HepG2 (cell line): ENCODE data around the gene SLC15A3. TPM values are rescaled to one million over a fixed set of nuclear protein-coding genes. Genes with fewer than 3 reads are reported as not detected.

Experiments used
- CEBPB ChIP-seq: IDR thresholded peaks from 2 replicates; pipeline ENCODE4 v1.6.1; 2011; ENCODE audit warnings: low read depth, low read length, improper control_type of control experiment, borderline replicate concordance
- CHD2 ChIP-seq: IDR thresholded peaks from 2 replicates; pipeline ENCODE4 v1.6.1; 2011; ENCODE audit warnings: low read depth, low read length, improper control_type of control experiment
- EHMT2 ChIP-seq: fragments of 200-600 bp; sonication (generic); IDR thresholded peaks from 2 replicates; pipeline ENCODE4 v1.7.0; 2017; ENCODE audit warnings: antibody characterized with exemption, low read depth, low read length, borderline replicate concordance
- EZH2 ChIP-seq: conservative IDR thresholded peaks from 2 replicates; pipeline ENCODE4 v1.6.1; 2012; ENCODE audit warnings: mild to moderate bottlenecking, low read depth, low read length, moderate library complexity
- HES4 ChIP-seq: sonication (generic); formaldehyde crosslinking; IDR thresholded peaks from 2 replicates; pipeline ENCODE4 v1.9.0; 2021; ENCODE audit warnings: mild to moderate bottlenecking, missing genetic modification reagents, borderline replicate concordance
- HMGXB3 ChIP-seq: sonication (generic); formaldehyde crosslinking; IDR thresholded peaks from 2 replicates; pipeline ENCODE4 v1.4.0; 2020; ENCODE audit warnings: missing genetic modification reagents, borderline replicate concordance
- HNF4G ChIP-seq, 2 experiments: sonication (generic) in 1 of 2; formaldehyde crosslinking in 1 of 2; IDR thresholded peaks; 2 replicates each; pipeline versions ENCODE4 v1.4.0 to v1.6.1; 2011 to 2020; ENCODE audit warnings: borderline replicate concordance in 2 of 2, low read depth in 2 of 2, mild to moderate bottlenecking in 2 of 2, low read length in 1 of 2, missing genetic modification reagents in 1 of 2, moderate library complexity in 1 of 2
- HNRNPH1 ChIP-seq: fragments of 200-400 bp; formaldehyde crosslinking; optimal IDR thresholded peaks from 2 replicates; pipeline ENCODE3; 2017; ENCODE audit warnings: mild to moderate bottlenecking, low read depth, low read length
- HOXA3 ChIP-seq: sonication (generic); formaldehyde crosslinking; IDR thresholded peaks from 2 replicates; pipeline ENCODE4 v1.5.0; 2020; ENCODE audit warnings: missing genetic modification reagents
- ISX ChIP-seq: sonication (generic); formaldehyde crosslinking; conservative IDR thresholded peaks from 2 replicates; pipeline ENCODE4 v1.5.0; 2020; ENCODE audit warnings: missing genetic modification reagents
- MIER2 ChIP-seq: IDR thresholded peaks from 2 replicates; pipeline ENCODE4 v1.6.1; 2016; ENCODE audit warnings: missing biosample characterization, missing genetic modification reagents
- NFIC ChIP-seq: IDR thresholded peaks from 2 replicates; pipeline ENCODE4 v1.6.1; 2012; ENCODE audit warnings: mild to moderate bottlenecking, low read length, inconsistent platforms
- PLRG1 ChIP-seq: fragments of 450-650 bp; conservative IDR thresholded peaks from 2 replicates; pipeline ENCODE4 v1.6.1; 2016
- POLR2G ChIP-seq: fragments of 200-400 bp; formaldehyde crosslinking; IDR thresholded peaks from 2 replicates; pipeline ENCODE4 v1.6.1; 2018; ENCODE audit warnings: mild to moderate bottlenecking, low read depth, low read length, moderate library complexity
- REL ChIP-seq: sonication (generic); formaldehyde crosslinking; conservative IDR thresholded peaks from 2 replicates; pipeline ENCODE4 v1.8.0; 2022; ENCODE audit warnings: mild to moderate bottlenecking, missing genetic modification reagents, moderate library complexity
- REPIN1 ChIP-seq: sonication (generic); formaldehyde crosslinking; IDR thresholded peaks from 2 replicates; pipeline ENCODE4 v1.8.0; 2022; ENCODE audit warnings: missing genetic modification reagents, low read depth, mild to moderate bottlenecking, borderline replicate concordance
- SAFB2 ChIP-seq: sonication (generic); formaldehyde crosslinking; IDR thresholded peaks from 2 replicates; pipeline ENCODE4 v1.5.1; 2020; ENCODE audit warnings: missing genetic modification reagents, low read depth, mild to moderate bottlenecking, borderline replicate concordance
- TARDBP ChIP-seq: sonication (generic); formaldehyde crosslinking; IDR thresholded peaks from 2 replicates; pipeline ENCODE4 v1.8.0; 2022; ENCODE audit warnings: mild to moderate bottlenecking, missing genetic modification reagents
- ZFP1 ChIP-seq: IDR thresholded peaks from 2 replicates; pipeline ENCODE4 v1.6.1; 2016
- ZMAT3 ChIP-seq: sonication (generic); formaldehyde crosslinking; conservative IDR thresholded peaks from 2 replicates; pipeline ENCODE4 v1.7.0; 2021; ENCODE audit warnings: missing genetic modification reagents
- ZNF235 ChIP-seq: sonication (generic); formaldehyde crosslinking; IDR thresholded peaks from 2 replicates; pipeline ENCODE4 v1.8.1; 2023; ENCODE audit warnings: mild to moderate bottlenecking, missing genetic modification reagents, borderline replicate concordance
- ZNF331 ChIP-seq: sonication (generic); formaldehyde crosslinking; IDR thresholded peaks from 2 replicates; pipeline ENCODE4 v1.4.0; 2020; ENCODE audit warnings: missing genetic modification reagents
- ZNF549 ChIP-seq: sonication (generic); formaldehyde crosslinking; IDR thresholded peaks from 2 replicates; pipeline ENCODE4 v1.5.0; 2020; ENCODE audit warnings: missing genetic modification reagents
- ZNF629 ChIP-seq: sonication (generic); formaldehyde crosslinking; conservative IDR thresholded peaks from 2 replicates; pipeline ENCODE4 v1.5.0; 2020; ENCODE audit warnings: missing genetic modification reagents
- polyA plus RNA-seq, 8 experiments: library from polyadenylated mRNA; depleted of rRNA in 3 of 8; stranded (reverse) in 7 of 8; unstranded in 1 of 8; fragments of >200 nt; fragmentation: Illumina TruSeq in 4 of 8; extraction: Trizol in 4 of 8; gene quantifications; 2 replicates each; pipeline versions ENCODE4 v1.2.1 to v1.2.3, GENCODE V29; 2011 to 2016; ENCODE audit warnings: low read depth in 4 of 8, missing spikeins in 1 of 8, mixed read lengths in 1 of 8; ENCODE audit not compliant: insufficient read depth in 1 of 8
- total RNA-seq, 5 experiments: library from RNA; depleted of rRNA; stranded (reverse); fragments of >200 nt; fragmentation: Illumina TruSeq; extraction: Trizol; gene quantifications; 2 replicates each; pipeline ENCODE4 v1.2.3, GENCODE V29; 2016; ENCODE audit warnings: low read depth in 1 of 5
- TF ChIP-seq, protein P1 (sequence below): sonication (generic); formaldehyde crosslinking; IDR thresholded peaks from 2 replicates; pipeline ENCODE4 v1.5.0; 2020; ENCODE audit warnings: mild to moderate bottlenecking, low read depth, missing genetic modification reagents, borderline replicate concordance
- TF ChIP-seq, protein P2 (sequence below): sonication (generic); formaldehyde crosslinking; IDR thresholded peaks from 2 replicates; pipeline ENCODE4 v1.5.0; 2020; ENCODE audit warnings: missing genetic modification reagents, mild to moderate bottlenecking, borderline replicate concordance

SLC15A3 gene
- total and polyA plus RNA-seq, 2 of the 13 experiments (the other 11 are each of a cell fraction or from before 2014, with no cell fraction given), result 0.45 to 0.77 TPM

DNA sequence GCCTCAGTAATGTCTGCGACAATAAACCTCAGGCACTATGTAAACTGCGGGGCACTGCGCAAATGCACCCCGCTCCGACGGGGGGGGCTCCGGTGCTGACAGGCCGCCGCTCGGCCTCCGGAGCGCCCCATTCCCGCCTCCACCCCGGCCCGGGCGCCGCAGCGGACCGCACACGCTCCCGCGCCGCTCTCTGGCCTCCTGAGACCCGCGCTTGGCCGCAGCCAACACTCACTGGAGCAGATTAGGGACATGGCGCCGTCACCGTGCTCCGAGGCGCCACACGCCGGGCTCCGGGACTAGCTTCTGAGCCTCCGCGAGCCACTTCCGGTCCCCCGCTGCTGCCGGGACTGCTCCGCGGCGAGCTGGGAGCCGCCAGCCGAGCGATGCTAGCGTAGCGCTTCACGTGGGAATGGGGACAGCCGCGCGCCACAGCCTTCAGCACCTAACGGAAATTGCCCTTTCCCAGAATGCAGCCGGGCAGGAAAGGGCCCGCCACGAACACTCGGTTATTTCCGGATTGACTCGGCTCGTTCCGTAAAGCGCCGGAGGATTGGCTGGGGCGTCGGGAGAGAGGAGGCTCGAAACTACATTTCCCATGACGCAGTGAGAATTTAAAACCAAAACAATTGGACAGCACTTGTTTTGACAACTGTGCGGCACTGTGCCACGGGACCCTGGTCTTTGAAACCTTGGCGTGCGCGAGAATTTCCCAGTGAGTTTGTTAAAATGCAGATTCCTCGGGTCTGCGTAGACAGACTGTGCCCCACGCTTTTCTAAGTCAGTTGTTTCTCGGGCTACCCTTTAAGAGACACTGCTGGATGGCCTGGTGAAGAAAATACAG, 45.6 kb downstream of the SLC15A3 start, which contains the start of gene PRPF19 (continued):
- TF ChIP-seq REL (CRISPR knock-in tag) (0 out of 2 replicates have a peak, but pooled peaks have one; percentile 73), PLRG1 (no peak), EZH2 (no peak), ZFP1 (CRISPR knock-in tag) (no peak), HOXA3 (peak; percentile 59), NFIC (no peak), ISX (no peak), CEBPB (no peak), ZNF629 (CRISPR knock-in tag) (no peak), REPIN1 (CRISPR knock-in tag) (no peak), TARDBP (CRISPR knock-in tag) (0 out of 2 replicates have a peak, but pooled peaks have one; percentile 8), ZNF235 (no peak), HNF4G (IDR thresholded peaks at IDR 0.05; ENCODE audit: borderline replicate concordance, low read depth, low read length) (peak; percentile 38; the same call in 1 of the 2 replicates), HNF4G (CRISPR knock-in tag; IDR thresholded peaks at IDR 0.05; ENCODE audit: borderline replicate concordance, low read depth) (no peak), POLR2G (peak; percentile 95), ZNF331 (CRISPR knock-in tag) (peak; percentile 69), SAFB2 (CRISPR knock-in tag) (no peak), HMGXB3 (CRISPR knock-in tag) (peak; percentile 74; the same call in 1 of the 2 replicates), ZMAT3 (CRISPR knock-in tag) (no peak), MIER2 (CRISPR knock-in tag) (no peak), ZNF549 (CRISPR knock-in tag) (no peak), HNRNPH1 (no peak), HES4 (CRISPR knock-in tag) (peak; percentile 74; the same call in 1 of the 2 replicates), EHMT2 (no peak), CHD2 (peak; percentile 82)
- TF ChIP-seq, protein P1, sequence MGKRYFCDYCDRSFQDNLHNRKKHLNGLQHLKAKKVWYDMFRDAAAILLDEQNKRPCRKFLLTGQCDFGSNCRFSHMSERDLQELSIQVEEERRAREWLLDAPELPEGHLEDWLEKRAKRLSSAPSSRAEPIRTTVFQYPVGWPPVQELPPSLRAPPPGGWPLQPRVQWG (CRISPR knock-in tag), result no peak
- TF ChIP-seq, protein P2, sequence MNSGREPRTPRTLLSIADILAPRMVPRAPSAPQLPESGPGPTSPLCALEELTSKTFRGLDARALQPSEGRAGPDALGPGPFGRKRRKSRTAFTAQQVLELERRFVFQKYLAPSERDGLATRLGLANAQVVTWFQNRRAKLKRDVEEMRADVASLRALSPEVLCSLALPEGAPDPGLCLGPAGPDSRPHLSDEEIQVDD, result 0 out of 2 replicates have a peak, but pooled peaks have one; percentile 75
